SK-N-SH (cell line): Measurements from ENCODE around the gene PCBP4. TPM values are rescaled to one million over a fixed set of nuclear protein-coding genes. Genes with fewer than 3 reads are reported as not detected.
A peak's percentile ranks its signal among the peaks of the same experiment; 100 is the strongest.
"Not testable (repeated sequence)": the region's sequence is repeated elsewhere in the genome, so short reads cannot be mapped to it uniquely, and the experiment has no call there.

Experiments
- CTCF ChIA-PET: fragments of 300-600, 350-600 bp; formaldehyde crosslinking; extraction: SDS; loops from one replicate; lab custom pipeline; 2021; lab: Yijun Ruan, JAX
- POLR2A ChIA-PET: fragments of 350-600 bp; sonication (Branson Sonifier 250); formaldehyde crosslinking; extraction: SDS; loops from one replicate; lab custom pipeline; 2020; ENCODE audit warnings: antibody characterized with exemption, inconsistent platforms; lab: Yijun Ruan, JAX
- DNase-seq: peaks from one replicate; pipeline ENCODE4 v3.0.0; 2012
- H2AFZ ChIP-seq: fragments of 200-600 bp; sonication (generic); 2 replicates; pipeline ENCODE4 v1.8.1; 2016; ENCODE audit warnings: antibody characterized with exemption, mild to moderate bottlenecking, low read depth
- H3F3A ChIP-seq: fragments of 200-600 bp; sonication (generic); replicated peaks from 2 replicates; pipeline ENCODE3; 2016; ENCODE audit warnings: antibody characterized with exemption, mild to moderate bottlenecking; ENCODE audit not compliant: insufficient read depth
- H3K27ac ChIP-seq, 2 experiments: fragments of 200-500 bp in 1 of 2; fragments of 200-600 bp in 1 of 2; sonication (Bioruptor generic) in 1 of 2; sonication (generic), shearing (Covaris generic) in 1 of 2; 2 replicates each; pipeline versions ENCODE4 v1.5.1 to v1.6.1; 2014 to 2016; ENCODE audit warnings: low read depth in 2 of 2, inconsistent platforms in 1 of 2, low read length in 1 of 2, mild to moderate bottlenecking in 1 of 2, mixed read lengths in 1 of 2
- H3K27me3 ChIP-seq: fragments of 200-600 bp; sonication (generic), shearing (Covaris generic); 2 replicates; pipeline ENCODE4 v1.6.1; 2016; ENCODE audit warnings: mixed run types; ENCODE audit not compliant: insufficient read depth
- H3K36me3 ChIP-seq, 2 experiments: fragments of 200-500 bp in 1 of 2; fragments of 200-600 bp in 1 of 2; sonication (Bioruptor generic) in 1 of 2; sonication (generic) in 1 of 2; replicated peaks in 1 of 2; 2 replicates each; pipeline versions ENCODE3 to v1.5.1; 2014 to 2016; ENCODE audit warnings: low read length in 1 of 2, mild to moderate bottlenecking in 1 of 2; ENCODE audit not compliant: insufficient read depth in 2 of 2, control insufficient read depth in 1 of 2
- H3K4me1 ChIP-seq, 2 experiments: fragments of 200-500 bp in 1 of 2; fragments of 200-600 bp in 1 of 2; sonication (Bioruptor generic) in 1 of 2; sonication (generic), shearing (Covaris generic) in 1 of 2; 2 replicates each; pipeline versions ENCODE4 v1.5.1 to v1.6.1; 2014 to 2016; ENCODE audit warnings: low read depth in 1 of 2, low read length in 1 of 2, mixed run types in 1 of 2; ENCODE audit not compliant: insufficient read depth in 2 of 2, control insufficient read depth in 1 of 2
- H3K4me2 ChIP-seq: fragments of 200-600 bp; sonication (generic), shearing (Covaris generic); 2 replicates; pipeline ENCODE4 v1.6.1; 2017; ENCODE audit warnings: mixed run types
- H3K4me3 ChIP-seq, 2 experiments: fragments of 200-500 bp in 1 of 2; fragments of 200-600 bp in 1 of 2; sonication (Bioruptor generic) in 1 of 2; sonication (generic), shearing (Covaris generic) in 1 of 2; 2 replicates each; pipeline versions ENCODE4 v1.5.1 to v1.8.1; 2014 to 2016; ENCODE audit warnings: low read depth in 2 of 2, inconsistent platforms in 1 of 2, low read length in 1 of 2, mild to moderate bottlenecking in 1 of 2, mixed read lengths in 1 of 2, moderate library complexity in 1 of 2
- H3K79me2 ChIP-seq: fragments of 200-600 bp; sonication (generic); 2 replicates; pipeline ENCODE4 v1.8.1; 2017; ENCODE audit warnings: mild to moderate bottlenecking; ENCODE audit not compliant: insufficient read depth
- H3K9ac ChIP-seq: fragments of 200-600 bp; sonication (generic); 2 replicates; pipeline ENCODE4 v1.6.1; 2017; ENCODE audit warnings: mixed run types
- H3K9me2 ChIP-seq: fragments of 200-600 bp; sonication (generic); 2 replicates; pipeline ENCODE4 v1.6.1; 2017; ENCODE audit warnings: mixed run types
- H3K9me3 ChIP-seq: fragments of 200-600 bp; sonication (generic); 2 replicates; pipeline ENCODE4 v1.6.1; 2017; ENCODE audit warnings: mixed run types, mild to moderate bottlenecking, moderate library complexity
- H4K20me1 ChIP-seq: fragments of 200-600 bp; sonication (generic); 2 replicates; pipeline ENCODE4 v1.6.1; 2017; ENCODE audit warnings: mild to moderate bottlenecking, mixed run types; ENCODE audit not compliant: insufficient read depth
- ELF1 ChIP-seq: IDR thresholded peaks from 2 replicates; pipeline ENCODE4 v1.4.0; 2012
- FOXM1 ChIP-seq: IDR thresholded peaks from 2 replicates; pipeline ENCODE4 v1.4.0; 2012; ENCODE audit warnings: low read depth, mild to moderate bottlenecking
- GATA2 ChIP-seq: sonication (generic); formaldehyde crosslinking; IDR thresholded peaks from 2 replicates; pipeline ENCODE4 v1.5.0; 2020; ENCODE audit warnings: mild to moderate bottlenecking, missing genetic modification reagents
- MEF2A ChIP-seq: IDR thresholded peaks from 2 replicates; pipeline ENCODE4 v1.4.0; 2012; ENCODE audit warnings: low read depth, borderline replicate concordance
- RAD21 ChIP-seq: IDR thresholded peaks from 2 replicates; pipeline ENCODE4 v1.6.1; 2012; ENCODE audit warnings: mild to moderate bottlenecking, low read length
- REST ChIP-seq: IDR thresholded peaks from 2 replicates; pipeline ENCODE4 v1.6.1; 2012; ENCODE audit warnings: mild to moderate bottlenecking, low read depth, low read length, moderate library complexity
- TAF1 ChIP-seq: IDR thresholded peaks from 2 replicates; pipeline ENCODE4 v1.6.1; 2012; ENCODE audit warnings: low read depth, mild to moderate bottlenecking, low read length, moderate library complexity, borderline replicate concordance
- USF2 ChIP-seq: fragments of 150-350 bp; IDR thresholded peaks from 2 replicates; pipeline ENCODE4 v1.6.1; 2017; ENCODE audit warnings: antibody characterized with exemption, low read length, low read depth, borderline replicate concordance
- ZBTB33 ChIP-seq: IDR thresholded peaks from 2 replicates; pipeline ENCODE4 v1.4.0; 2012; ENCODE audit warnings: low read depth, borderline replicate concordance
- WGBS: methylation state at CpG from one replicate; pipeline ENCODE4 v1.1.6; 2017; ENCODE audit warnings: low lambda C conversion rate; 5-methylcytosine and 5-hydroxymethylcytosine counted together
- polyA plus RNA-seq, 3 experiments: library from polyadenylated mRNA; depleted of rRNA; stranded (reverse); fragments of >200 nt; gene quantifications; 2 replicates each; pipeline ENCODE4 v1.2.3, GENCODE V29; 2012

Gene PCBP4
- polyA plus RNA-seq, 1 of the 3 experiments (the other 2 are of a cell fraction): 97.4 TPM

- no peak for TF ChIP-seq USF2
- peak; percentile 11; the same call in 1 of the 2 replicates for TF ChIP-seq RAD21
- TF ChIP-seq ELF1: peak; percentile 98
- no peak; the same call in 1 of the 2 replicates for TF ChIP-seq MEF2A
- no peak for TF ChIP-seq GATA2 (CRISPR knock-in tag)
- peak; percentile 77 for TF ChIP-seq REST
- peak; percentile 99 for TF ChIP-seq TAF1
- no peak for TF ChIP-seq FOXM1
Measured at GRCh38 chr3:51995346-51996163, 28.3 kb upstream of the PCBP4 start, which contains the start of gene RPL29 (continued).

- Histone ChIP-seq H3K9me3 (no peaks in the 10 kb centered on the region), H3K4me2 (peak overlapping the region; percentile 95), H3K27me3 (no peaks in the 10 kb centered on the region), H3K36me3 (peaks cover 23 to 25% of the 10 kb centered on the region in 2 experiments), H3K9me2 (no peaks in the 10 kb centered on the region), H3K9ac (peak overlapping the region; percentile 97), H4K20me1 (0 out of 2 replicates have a peak, but pooled peaks cover 15% of the 10 kb centered on the region), H3K4me1 (peaks cover 9 to 24% of the 10 kb centered on the region in 2 experiments; a peak in 3 of 4 replicates), H3K79me2 (peaks cover 46% of the 10 kb centered on the region), H3F3A (peaks cover 36% of the 10 kb centered on the region), H2AFZ (no peak overlapping the region), H3K27ac (peak overlapping the region; percentile 83 to 88), H3K4me3 (peak overlapping the region; percentile 83 to 88)
- ChIA-PET POLR2A (interaction anchor here (1.0 to 4.8 kb wide), 6 partner anchors 12 to 52 kb away, joined by 3 to 42 read pairs (median 10); partner anchors contain the start of genes ABHD14A, ABHD14B, ACY1 and PARP3), CTCF (interaction anchor here (1.3 to 3.9 kb wide), 8 partner anchors 9 to 150 kb away, joined by 3 to 23 read pairs (median 11); partner anchors contain the start of genes ABHD14A, ABHD14B, ACY1 and GPR62)
- no peak for TF ChIP-seq ZBTB33
- WGBS: 32% methylated on average over 2 of the region's 2 CpGs
- no peak for DNase-seq
Measured at GRCh38 chr3:51994530-51994929, 27.3 kb upstream of the PCBP4 start.

- Histone ChIP-seq H3K79me2 (peaks cover 46% of the 10 kb centered on the region), H3K36me3 (peaks cover 23 to 25% of the 10 kb centered on the region in 2 experiments), H3K4me1 (peaks cover 9 to 28% of the 10 kb centered on the region in 2 experiments; a peak in 3 of 4 replicates), H3K4me2 (peak overlapping the region; percentile 95; the same call in 1 of the 2 replicates), H3F3A (peaks cover 43% of the 10 kb centered on the region), H4K20me1 (0 out of 2 replicates have a peak, but pooled peaks cover 15% of the 10 kb centered on the region)
- H3K27me3 ChIP-seq, DNase-seq, H2AFZ ChIP-seq, H3K9me2 ChIP-seq, H3K27ac ChIP-seq, H3K4me3 ChIP-seq, H3K9ac ChIP-seq, H3K9me3 ChIP-seq: not testable (repeated sequence)
- 100% methylated on average over 2 of the region's 13 CpGs for WGBS
- CTCF ChIA-PET: interaction anchor here (1.2 to 3.9 kb wide), 7 partner anchors 8 to 129 kb away, joined by 3 to 23 read pairs (median 6); partner anchors contain the start of genes ABHD14A, ABHD14B, ACY1 and PCBP4
- POLR2A ChIA-PET: interaction anchor here (2.9 to 4.8 kb wide), 2 partner anchors 11 to 19 kb away, joined by 20 to 42 read pairs; partner anchors contain the start of genes ABHD14A, ABHD14B and ACY1
Measured at GRCh38 chr3:51993657-51994056, 26.4 kb upstream of the PCBP4 start.
